GM19025 (cell line): ENCODE results near the gene MAGEF1.

Source experiments
- ATAC-seq: cut with Tn5 transposase; IDR thresholded peaks from one replicate; pipeline ENCODE4 v1.9.1; 2021; ENCODE audit warnings: mild to moderate bottlenecking, low read depth, moderate library complexity; ENCODE audit not compliant: unreplicated experiment

Gene MAGEF1

GRCh38 chr3:184693011-184693975, 18.6 kb downstream of the MAGEF1 start:
- ATAC-seq = no peak

- no peak for ATAC-seq
Observed at GRCh38 chr3:184691397-184692231, 20.2 kb downstream of the MAGEF1 start.

GRCh38 chr3:184690192-184690883, 21.5 kb downstream of the MAGEF1 start:
- no peak for ATAC-seq

- ATAC-seq = no peak
Observed at GRCh38 chr3:184688882-184689271, 23.0 kb downstream of the MAGEF1 start.

DNA sequence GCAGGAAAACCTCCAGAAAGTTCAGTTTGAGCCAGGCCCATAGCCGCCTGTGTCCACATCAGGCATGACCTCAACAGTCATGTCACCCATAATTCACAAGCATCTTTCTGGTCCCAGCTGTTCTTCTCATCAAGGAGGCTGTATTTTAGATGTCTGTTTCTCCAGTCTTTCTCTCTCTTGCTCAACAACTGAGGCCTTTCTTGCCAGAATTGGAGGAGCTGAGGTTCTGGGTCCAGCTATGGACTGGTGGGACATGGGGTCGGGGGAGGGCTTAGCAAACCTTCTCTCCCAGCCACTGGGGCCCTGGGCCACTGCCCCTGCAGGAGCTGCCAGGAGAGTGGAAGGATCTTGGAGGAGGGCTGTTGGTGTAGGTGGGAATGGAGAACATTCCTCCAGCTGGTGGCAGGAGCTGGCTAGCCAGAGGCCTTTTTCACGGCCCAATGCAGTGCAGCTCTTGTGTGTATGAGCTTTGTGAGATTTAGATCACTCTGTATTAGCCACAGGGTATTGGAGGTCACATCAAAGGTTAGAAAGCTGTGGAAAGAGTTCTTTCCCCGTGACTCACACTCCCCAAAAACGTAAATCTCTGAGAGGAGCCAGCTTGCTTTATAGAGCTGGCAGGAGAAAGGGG, 23.5 kb downstream of the MAGEF1 start:
- ATAC-seq = no peak

GRCh38 chr3:184687363-184688015, 24.4 kb downstream of the MAGEF1 start:
- ATAC-seq = no peak

GRCh38 chr3:184685646-184686045, 26.2 kb downstream of the MAGEF1 start:
- ATAC-seq = no peak

GRCh38 chr3:184685055-184685454, 26.8 kb downstream of the MAGEF1 start:
- ATAC-seq = no peak

DNA sequence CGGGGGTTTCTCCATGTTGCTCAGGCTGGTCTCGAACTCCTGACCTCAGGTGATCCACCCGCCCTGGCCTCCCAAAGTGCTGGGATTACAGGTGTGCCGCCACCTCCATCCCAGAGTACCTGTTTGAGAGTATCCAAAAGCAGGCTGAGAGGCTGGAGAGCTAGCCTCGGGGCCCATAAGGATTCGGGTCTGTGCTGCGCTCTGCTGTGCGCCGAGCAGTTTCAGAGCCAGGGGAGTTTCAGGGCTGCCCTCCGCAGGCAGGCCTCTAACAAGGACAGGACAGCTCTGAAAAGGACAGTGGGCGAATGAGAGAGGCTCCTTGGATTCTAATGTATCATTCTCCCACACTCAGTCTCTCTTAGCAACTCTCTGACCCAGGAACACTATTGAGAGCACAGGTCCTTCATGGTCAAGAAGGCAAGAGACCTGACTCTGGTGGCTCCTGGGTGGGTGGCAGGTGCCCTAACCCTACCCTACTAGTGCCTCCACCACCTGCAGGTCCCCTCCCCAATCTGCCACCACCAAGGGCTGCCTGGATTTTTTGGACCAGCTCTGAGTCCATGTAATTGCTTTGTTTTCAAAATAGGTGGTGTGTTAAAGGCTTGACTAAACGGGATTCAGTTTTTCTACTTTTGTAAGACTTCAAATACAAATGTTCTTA, 27.8 kb downstream of the MAGEF1 start:
- no peak for ATAC-seq

- no peak for ATAC-seq
Observed at GRCh38 chr3:184683234-184683633, 28.6 kb downstream of the MAGEF1 start.

- no peak for ATAC-seq
Observed at GRCh38 chr3:184682671-184683070, 29.2 kb downstream of the MAGEF1 start.

- no peak for ATAC-seq
Observed at GRCh38 chr3:184680385-184681345, 31.2 kb downstream of the MAGEF1 start.

DNA sequence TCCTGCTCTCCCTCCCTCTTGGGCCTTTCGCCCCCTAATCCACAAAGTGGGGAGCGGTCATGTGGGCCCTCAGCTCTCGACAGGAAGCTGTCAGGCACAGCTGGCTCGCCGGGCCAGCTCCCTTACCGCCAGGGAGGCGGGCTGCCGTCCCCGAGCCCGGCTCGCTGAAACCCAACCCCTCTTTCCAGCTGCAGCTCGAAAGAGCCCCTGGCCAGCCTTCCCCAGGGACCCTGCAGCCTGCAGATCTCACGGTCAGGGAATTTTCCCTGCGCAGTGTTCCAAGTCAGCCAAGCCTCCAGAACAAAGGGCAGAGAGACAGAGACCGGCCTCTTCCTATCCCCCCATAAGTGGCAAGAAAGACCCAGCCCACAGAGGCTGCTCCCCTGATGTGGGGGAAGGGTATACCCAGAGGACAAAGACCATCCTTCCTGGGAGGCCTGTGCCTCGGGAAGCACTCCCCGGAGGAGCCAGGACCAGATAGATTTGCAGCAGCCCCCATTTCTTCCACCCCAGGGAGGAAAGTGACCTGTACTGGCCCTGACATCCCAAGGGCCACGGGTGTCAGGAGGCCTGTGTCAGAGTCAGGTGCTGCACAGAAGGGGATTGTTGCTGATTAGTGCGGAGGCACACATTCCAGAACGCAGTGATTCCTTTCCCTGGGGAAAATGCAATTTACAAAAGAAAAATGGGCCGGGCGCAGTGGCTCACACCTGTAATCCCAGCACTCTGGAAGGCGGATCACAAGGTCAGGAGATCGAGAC, 32.6 kb downstream of the MAGEF1 start:
- no peak for ATAC-seq

DNA sequence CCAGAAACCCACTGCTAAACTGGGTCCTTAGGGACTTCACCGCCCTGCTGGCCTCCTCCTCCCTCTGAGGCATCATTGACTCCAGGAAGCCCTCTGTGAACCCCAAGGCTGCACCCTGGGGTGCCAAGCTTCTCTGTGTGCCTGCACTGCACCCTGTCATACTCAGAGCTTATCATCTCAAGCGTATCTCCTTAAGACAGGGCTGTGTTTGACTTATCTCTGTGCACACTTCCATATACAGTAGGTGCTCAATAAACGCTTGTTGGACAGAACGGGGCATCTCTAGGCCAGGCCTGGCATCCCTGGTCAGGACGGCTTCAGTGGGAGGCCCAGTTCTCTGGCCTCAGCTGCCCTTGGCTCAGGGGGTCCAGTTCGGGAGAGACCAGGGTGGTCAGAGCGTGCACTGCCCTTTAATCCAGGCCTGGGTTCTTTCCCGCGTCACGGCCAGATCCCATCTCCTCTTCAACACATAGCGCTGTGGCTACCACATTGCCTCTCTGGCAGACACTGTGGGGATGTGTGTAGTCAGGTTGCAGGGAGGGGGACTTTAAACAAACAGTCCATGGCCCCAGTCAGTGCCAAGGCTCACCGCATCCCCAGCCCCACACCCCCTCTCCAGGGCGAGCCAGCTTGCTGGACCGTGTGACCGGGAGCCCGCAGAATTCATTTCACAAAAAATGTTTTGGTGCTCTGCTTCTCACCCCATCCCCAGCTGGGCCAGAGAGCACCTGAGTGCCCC, 33.4 kb downstream of the MAGEF1 start:
- no peak for ATAC-seq

- ATAC-seq = no peak
Observed at GRCh38 chr3:184677344-184678316, 34.2 kb downstream of the MAGEF1 start.

DNA sequence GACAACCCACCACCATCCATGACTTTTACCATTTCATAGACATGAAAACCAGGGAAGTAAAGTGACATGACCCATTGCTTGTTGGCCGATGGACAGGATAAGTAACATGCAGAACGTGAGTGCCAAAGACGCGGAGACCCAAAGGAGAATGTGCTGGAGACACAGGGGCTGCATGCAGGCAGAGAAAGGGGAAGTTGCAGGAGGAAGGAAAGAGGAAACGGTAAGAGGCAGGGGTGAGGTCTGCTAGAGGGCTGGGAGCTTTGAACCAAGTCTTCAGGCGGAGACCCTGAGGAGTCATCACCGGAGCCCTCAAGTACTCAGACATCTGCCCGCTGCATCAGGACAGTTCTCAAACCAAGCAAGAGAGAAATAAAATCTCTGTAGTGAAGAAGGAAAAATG, 34.9 kb downstream of the MAGEF1 start:
- ATAC-seq = no peak
